Epithelial cell of proximal tubule (primary cell): ENCODE data around the gene ZNF440. TPM values are rescaled to one million over a fixed set of nuclear protein-coding genes. Genes with fewer than 3 reads are reported as not detected.

Experiments used
- DNase-seq: peaks from one replicate; pipeline ENCODE4 v3.0.0-alpha.2; 2011; ENCODE audit warnings: low read depth
- H3K4me3 ChIP-seq: 2 replicates; pipeline ENCODE4 v1.5.1; 2011; ENCODE audit warnings: low read depth, mild to moderate bottlenecking, low read length
- total RNA-seq: library from RNA; depleted of rRNA; stranded (reverse); fragments of >200 nt; gene quantifications from 2 replicates; pipeline ENCODE4 v1.2.3, GENCODE V29; 2015
- TF ChIP-seq, protein P1 (sequence below): conservative IDR thresholded peaks from 2 replicates; pipeline ENCODE4 v1.5.1; 2012; ENCODE audit warnings: low read depth, mild to moderate bottlenecking, low read length

Gene ZNF440
- total RNA-seq, 1 donor from 2014 or later = 2.7 TPM

DNA sequence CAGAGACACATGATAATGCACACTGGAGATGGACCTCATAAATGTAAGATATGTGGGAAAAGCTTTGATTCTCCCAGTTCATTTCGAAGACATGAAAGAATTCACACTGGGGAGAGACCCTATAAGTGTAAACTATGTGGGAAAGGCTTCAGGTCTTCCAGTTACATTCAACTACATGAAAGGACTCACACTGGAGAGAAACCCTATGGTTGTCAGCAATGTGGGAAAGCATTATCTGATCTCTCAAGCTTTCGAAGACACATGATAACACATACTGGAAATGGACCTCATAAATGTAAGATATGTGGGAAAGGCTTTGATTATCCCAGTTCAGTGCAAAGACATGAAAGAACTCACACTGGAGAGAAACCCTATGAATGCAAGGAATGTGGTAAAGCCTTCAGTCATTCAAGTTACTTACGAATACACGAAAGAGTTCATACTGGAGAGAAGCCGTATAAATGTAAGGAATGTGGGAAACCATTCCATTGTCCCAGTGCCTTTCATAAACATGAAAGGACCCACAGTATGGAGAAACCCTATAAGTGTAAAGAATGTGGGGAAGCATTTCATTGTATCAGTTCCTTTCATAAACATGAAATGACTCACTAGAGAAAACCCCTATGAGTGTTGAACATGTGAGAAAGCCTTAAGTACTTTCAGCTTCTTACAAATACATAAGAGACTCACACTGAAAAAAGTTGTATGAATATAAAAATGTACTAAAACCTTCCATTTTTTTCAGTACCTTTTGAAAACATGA lies 32.6 kb upstream of the ZNF440 start:
- H3K4me3 ChIP-seq = no peak overlapping the region
- TF ChIP-seq, protein P1, sequence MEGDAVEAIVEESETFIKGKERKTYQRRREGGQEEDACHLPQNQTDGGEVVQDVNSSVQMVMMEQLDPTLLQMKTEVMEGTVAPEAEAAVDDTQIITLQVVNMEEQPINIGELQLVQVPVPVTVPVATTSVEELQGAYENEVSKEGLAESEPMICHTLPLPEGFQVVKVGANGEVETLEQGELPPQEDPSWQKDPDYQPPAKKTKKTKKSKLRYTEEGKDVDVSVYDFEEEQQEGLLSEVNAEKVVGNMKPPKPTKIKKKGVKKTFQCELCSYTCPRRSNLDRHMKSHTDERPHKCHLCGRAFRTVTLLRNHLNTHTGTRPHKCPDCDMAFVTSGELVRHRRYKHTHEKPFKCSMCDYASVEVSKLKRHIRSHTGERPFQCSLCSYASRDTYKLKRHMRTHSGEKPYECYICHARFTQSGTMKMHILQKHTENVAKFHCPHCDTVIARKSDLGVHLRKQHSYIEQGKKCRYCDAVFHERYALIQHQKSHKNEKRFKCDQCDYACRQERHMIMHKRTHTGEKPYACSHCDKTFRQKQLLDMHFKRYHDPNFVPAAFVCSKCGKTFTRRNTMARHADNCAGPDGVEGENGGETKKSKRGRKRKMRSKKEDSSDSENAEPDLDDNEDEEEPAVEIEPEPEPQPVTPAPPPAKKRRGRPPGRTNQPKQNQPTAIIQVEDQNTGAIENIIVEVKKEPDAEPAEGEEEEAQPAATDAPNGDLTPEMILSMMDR = no peak
- no peak for DNase-seq

DNA sequence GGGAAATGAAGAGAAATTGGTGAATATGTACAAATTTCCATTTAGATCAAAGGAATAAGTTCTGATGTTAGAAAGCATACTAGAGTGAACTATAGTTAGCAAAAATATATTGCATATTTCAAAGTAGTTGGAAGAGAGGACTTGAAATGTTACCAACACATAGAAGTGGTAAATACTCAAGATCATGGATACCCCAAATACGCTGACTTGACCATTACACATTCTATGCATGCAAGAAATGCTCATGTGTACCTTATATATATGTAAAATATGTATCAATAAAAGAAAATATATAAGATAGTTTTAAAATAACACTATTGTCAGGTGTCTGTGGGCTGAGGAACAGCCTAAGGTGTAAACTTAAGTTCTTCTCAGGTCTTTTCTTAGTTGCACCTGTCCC lies 30.3 kb upstream of the ZNF440 start:
- no peak for DNase-seq
- H3K4me3 ChIP-seq = no peak overlapping the region
- TF ChIP-seq, protein P1 = no peak

DNA sequence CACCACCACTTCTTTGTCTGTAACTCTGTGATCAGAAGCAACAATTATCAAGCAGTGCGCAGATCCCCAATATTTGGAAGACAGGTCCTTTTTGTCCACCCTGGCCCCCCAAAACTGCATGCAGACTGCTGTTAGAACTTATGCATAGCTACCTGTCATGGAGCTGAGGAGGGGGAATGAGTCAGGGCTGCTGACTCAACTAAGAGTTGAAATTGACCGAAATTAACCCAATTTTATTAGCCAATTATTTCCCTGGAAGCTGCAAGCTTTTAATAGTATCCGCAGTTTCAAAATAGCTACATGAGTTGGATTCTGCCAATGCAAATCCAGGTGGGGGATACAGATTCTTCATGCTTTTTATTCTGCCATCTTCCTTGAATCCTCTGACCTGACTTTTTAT lies 29.7 kb upstream of the ZNF440 start:
- DNase-seq = no peak
- TF ChIP-seq, protein P1 = no peak
- H3K4me3 ChIP-seq = no peak overlapping the region

DNA sequence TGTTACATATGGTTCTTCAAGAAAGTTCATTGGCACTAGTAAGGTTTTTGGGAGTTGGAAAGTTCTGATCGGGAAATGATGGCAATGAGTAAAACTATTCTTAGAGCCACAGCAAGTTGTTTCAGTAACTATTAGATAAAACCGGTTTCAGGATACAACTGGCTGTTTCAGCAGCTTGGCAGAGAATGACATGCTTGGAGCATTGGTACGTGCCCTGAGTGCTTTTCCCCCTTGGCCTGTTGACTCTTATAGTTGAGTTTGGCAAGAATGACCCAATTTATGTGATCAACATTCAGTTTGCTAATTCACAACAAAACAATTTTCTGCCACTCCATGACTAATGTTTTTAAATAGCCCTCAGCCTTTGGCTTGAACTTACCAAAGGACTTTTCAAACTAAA lies 26.5 kb upstream of the ZNF440 start:
- TF ChIP-seq, protein P1 = no peak
- DNase-seq = no peak
- no peak overlapping the region for H3K4me3 ChIP-seq

DNA sequence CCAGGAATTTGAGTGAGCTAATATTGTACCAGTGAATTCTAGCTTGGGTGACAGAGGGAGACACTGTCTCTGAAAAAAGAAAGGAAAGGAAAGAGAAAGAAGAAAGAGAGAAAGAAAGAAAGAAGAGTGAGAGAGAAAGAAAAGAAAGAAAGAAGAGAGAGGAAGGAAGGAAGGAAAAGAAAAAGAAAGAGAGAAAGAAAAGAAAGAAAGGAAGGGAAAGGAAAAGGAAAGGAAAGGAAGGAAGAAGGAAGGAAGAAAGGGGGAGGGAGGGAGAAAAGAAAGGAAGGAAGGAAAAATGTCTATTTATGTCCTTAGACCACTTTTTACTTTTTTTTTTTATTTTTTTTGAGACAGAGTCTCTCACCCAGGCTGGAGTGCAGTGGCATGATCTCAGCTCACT lies 21.1 kb upstream of the ZNF440 start:
- no peak for DNase-seq
- H3K4me3 ChIP-seq = no peak overlapping the region
- TF ChIP-seq, protein P1 = no peak

DNA sequence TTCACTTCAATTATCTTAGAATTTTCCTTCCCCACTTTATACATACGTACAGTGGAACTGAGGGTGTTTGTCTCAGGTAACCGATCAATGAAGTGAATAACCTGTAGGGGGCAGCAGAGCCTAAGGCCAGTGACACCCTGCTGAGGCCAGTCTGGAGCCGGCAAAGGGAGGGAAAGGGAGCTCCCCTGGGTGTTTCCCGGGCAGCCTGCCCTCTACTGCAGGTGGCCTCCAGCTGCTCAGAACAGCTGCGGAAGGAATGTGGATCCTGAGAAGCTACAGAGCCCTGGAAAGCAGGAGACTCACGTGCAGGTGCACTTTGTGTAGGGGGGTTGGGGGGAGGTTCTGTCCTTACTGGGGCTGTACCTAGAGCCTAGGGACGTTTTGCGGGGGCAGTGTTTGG lies 16.6 kb upstream of the ZNF440 start:
- peak overlapping the region; percentile 9 for H3K4me3 ChIP-seq
- DNase-seq = no peak
- TF ChIP-seq, protein P1 = peak; percentile 92
